Occipital lobe (tissue), 2 donors: Measurements from ENCODE around the gene KIF20B. TPM values are rescaled to one million over a fixed set of nuclear protein-coding genes. Genes with fewer than 3 reads are reported as not detected.

Experiments used
- DNase-seq: peaks from one replicate; lab custom pipeline; 2025; lab: John Stamatoyannopoulos, UW
- total RNA-seq: library from RNA; depleted of rRNA; stranded (reverse); fragments of >200 nt; gene quantifications from one replicate; pipeline ENCODE4 v1.2.3, GENCODE V29; 2014

Gene KIF20B
- total RNA-seq, result 11.2 TPM

- peak; percentile 96 for DNase-seq
Observed at GRCh38 chr10:89701242-89702120, at the start of gene KIF20B. TSS of gene KIF20B (plus strand) at chr10:89701590. CDS start at chr10:89705295, 3,705 bp downstream.

DNA sequence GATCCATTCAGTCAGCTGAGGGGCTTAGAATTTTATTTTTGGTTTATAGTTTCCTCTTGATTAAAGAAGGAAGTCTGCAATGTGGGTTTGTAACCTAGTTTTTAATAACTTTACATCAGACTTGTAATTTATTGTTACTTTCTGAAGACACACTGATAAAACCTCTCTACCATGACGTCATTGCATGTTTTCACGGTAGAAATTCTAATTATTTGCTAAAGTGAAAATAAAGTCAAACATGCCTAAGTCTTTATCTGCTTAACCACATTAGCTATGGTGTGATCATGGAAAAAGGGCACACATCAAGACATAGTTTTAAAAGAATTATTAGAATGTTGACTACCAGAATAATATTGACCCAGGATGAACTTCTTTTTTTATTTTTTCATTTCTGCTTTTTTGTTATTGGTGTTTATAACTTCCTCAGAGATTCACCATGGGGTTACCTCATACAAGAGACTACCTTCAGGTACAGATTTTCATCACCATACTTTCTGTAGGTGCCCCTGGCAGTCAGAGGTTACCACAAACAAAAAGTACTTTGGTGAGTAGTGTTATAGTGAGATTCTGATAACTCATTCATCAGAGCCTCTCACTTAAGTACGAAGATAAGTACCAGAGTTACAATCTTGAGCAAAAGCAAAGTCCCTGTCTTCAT, 49.3 kb upstream of the KIF20B start:
- no peak for DNase-seq

- no peak for DNase-seq
Observed at GRCh38 chr10:89652806-89653370, 48.5 kb upstream of the KIF20B start.

GRCh38 chr10:89653410-89653869, 48.0 kb upstream of the KIF20B start:
- DNase-seq, result no peak

DNA sequence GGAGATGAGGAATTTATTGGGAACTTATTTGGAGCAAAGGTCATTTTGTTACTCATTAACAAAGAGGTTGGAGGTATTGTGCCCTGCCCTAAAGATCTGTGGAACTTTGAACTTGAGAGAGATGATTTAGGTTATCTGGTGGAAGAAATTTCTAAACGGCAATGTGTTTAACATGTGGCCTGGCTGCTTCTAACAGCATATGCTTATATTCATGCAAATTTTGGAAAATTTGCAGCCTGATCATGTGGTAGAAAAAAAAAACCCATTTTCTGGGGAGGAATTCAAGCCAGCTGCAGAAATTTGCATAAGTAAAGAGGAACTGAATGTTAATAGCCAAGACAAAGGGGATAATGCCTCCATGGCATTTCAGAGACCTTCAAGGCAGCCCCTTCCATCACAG, 45.7 kb upstream of the KIF20B start:
- DNase-seq, result no peak

GRCh38 chr10:89657302-89657701, 44.1 kb upstream of the KIF20B start:
- DNase-seq, result no peak

- no peak for DNase-seq
Observed at GRCh38 chr10:89659143-89660131, 42.0 kb upstream of the KIF20B start.

DNA sequence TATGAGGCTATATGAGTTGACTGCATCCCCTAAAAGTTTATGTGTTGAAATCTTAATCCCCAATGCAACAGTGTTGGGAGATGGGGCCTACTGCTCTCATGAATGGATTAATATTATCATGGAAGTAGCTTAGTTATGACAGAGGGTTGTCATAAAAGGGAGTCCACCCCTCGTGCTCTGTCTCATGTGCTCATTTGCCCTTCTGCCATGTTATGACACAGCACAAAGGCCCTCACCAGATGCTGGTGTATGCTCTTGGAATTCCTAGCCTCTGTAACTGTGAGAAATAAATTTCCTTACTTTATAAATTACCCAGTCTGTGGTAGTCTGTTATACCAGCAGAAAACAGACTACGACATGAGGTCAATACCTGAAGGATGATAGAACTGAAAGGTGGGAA, 38.8 kb upstream of the KIF20B start:
- no peak for DNase-seq

DNA sequence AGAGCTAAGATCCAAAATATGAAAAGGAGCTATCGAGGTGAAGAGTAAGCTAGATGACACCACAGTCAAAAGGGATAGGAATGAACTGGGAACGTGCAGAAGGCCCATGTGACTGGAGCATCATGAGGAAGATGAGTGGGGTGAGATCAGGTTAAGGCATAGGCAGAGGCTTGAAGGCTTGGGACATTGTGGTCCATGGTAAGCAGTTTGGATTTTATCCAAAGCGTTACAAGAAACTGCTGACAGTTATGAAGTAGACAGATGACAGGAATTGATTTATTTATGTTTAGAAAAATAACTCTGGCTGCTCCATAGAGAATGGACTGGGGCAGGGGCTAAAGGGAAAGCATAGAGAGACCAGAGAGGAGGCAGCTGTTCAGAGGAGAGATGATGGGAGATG, 38.2 kb upstream of the KIF20B start:
- DNase-seq, result no peak

- DNase-seq, result no peak
Observed at GRCh38 chr10:89664203-89664602, 37.2 kb upstream of the KIF20B start.

GRCh38 chr10:89665302-89665701, 36.1 kb upstream of the KIF20B start:
- DNase-seq, result no peak

DNA sequence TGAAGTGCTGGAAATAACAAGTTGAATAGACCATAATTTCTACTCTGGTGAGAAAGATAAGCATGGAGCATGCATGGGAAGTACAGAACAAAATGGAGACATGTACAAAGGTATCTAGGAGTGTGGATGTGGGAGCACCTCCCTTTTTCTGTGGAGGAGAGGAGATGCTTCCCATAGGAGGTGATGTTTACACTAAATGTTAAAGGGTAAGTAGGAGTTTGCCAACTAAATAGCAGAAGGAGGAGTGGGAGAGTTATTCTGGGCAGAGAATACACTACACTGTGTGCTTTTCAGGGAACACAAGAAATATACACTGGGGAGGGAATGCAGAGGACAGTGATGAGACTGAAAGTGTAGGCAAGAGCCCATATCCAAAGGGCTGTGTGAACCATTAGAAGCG, 35.3 kb upstream of the KIF20B start:
- no peak for DNase-seq

- no peak for DNase-seq
Observed at GRCh38 chr10:89668386-89669071, 32.9 kb upstream of the KIF20B start.

DNA sequence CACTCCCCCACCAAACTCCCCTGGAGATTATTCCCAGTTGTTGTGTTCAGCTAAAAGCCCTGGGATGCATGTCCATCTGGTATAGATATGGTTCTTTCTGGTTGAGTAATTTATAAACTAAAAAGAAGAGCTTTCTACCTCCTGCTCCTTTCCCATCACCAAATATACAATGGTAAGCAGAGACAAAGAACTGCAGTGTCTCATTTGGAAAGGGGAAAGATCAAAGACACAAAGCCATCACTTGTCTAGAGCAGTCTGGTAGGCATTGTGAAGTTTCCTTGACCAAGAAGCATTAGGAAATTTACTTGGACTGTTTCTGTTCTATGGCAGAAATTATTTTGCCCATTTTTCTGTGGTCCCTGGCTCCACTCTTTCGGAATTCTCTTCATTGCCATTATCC, 31.4 kb upstream of the KIF20B start:
- DNase-seq, result no peak

- DNase-seq, result no peak
Observed at GRCh38 chr10:89670926-89671325, 30.5 kb upstream of the KIF20B start.

DNA sequence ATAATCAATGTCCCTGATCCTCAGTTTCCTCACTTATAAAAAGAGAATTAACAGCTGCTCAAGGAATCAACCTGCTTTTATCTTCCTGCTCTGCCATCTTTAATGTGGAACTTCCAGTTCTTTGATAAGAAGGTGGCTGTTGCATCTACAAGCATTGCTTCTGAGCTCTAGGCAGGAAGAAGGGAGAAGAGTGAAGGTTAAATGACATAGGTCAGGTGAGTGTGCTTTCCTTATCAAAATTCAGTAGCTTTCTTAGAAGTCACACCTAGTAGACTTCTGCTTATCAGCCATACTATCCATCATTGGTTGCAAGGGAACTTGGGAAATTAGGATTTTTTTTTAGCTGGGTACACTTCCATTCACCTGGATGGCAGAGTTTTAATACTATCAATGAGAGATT, 24.0 kb upstream of the KIF20B start:
- DNase-seq, result no peak

DNA sequence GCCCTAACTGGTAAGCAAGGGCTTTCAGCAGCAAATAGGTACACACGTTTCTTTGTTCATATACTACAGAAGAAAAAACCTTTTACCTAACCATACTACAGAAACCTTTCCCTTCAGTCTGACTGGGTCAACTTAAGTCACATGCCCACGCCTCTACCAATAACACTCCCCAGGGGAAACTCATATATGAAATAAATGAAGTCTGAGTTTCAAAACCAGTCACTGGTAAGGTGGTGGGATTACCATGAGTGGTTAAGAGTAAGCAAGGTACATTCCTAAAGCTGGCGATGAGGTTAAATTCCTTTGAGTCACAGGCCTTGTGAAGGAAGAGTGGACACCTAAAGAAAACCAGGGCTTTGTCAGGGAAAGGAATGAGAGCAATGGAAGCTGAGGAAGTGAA, 21.4 kb upstream of the KIF20B start:
- DNase-seq, result no peak

DNA sequence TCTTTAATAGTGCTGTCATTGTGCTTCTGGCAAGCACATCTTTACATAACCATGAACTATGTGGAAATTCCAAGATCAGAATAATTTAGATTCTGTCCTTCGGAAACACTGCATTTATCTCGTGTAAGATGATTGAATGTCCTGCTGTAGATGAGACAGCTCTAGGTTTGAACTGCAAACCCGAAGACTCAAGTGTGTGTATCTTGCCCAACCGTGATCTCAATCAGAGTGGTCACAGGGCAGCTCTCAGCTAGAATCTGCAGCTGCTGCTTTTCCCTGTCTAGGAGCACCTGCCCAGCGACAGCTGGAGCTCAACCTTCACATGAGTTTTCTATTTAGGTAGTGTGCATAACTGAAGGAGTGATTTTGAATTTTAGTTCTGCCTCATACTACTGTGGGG, 17.5 kb upstream of the KIF20B start:
- no peak for DNase-seq

DNA sequence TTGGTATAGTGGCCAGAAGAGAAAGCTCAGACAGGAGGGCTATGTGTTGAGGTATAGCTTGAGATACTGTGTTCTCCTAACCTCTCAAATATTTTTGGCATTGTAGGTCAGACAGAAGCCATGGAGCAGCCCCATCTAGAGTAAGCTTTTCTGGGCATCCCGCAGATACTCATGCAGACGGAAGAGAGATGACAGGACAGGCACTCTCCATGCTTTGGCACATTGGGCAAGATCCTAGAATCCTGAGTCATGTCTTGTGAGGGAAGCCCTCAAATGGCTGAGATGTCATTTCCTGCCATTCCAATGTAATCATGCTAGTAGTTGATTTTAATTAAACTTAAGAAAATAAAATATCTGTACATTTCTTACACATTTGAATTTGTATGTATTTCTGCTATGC, 16.8 kb upstream of the KIF20B start:
- no peak for DNase-seq

GRCh38 chr10:89685936-89686335, 15.5 kb upstream of the KIF20B start:
- no peak for DNase-seq

- DNase-seq, result no peak
Observed at GRCh38 chr10:89690027-89690426, 11.4 kb upstream of the KIF20B start.
